ENCODE results near the gene FES. TPM values are rescaled to one million over a fixed set of nuclear protein-coding genes. Genes with fewer than 3 reads are reported as not detected.
A peak's percentile ranks its signal among the peaks of the same experiment; 100 is the strongest.

FES gene
- total and polyA plus RNA-seq, 11 donors: 10.7 to 37.5 (median 15.9) TPM

DNA sequence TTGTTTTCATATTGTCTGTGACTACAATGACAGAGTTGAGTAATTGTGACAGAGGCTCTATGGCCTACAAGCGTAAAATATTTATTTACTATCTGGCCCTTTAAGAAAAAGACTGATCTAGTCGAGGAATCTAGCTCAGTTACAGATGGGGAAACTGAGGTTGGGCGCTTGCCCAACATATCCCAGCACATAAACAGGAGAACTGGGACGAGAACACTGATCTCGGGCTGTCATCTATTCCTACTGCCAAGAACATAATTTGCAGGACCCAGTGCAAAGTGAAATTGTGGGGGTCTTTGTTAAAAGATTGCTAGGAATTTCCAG lies 1.9 kb downstream of the FES start:
- H3K4me1 ChIP-seq: peaks cover 0 to 59% (median 37%) of the 10 kb centered on the region in 12 donors
- ATAC-seq (no peak), DNase-seq (no peak)
- H3K9me3 ChIP-seq: no peaks in the 10 kb centered on the region
- H3K36me3 ChIP-seq: peaks cover 0 to 64% (median 46%) of the 10 kb centered on the region in 9 donors
- H3K4me3 ChIP-seq: peak overlapping the region in 8 of 12 donors; percentile 9 to 86 (median 76)
- WGBS, 4 donors: 25 to 40% (median 32%) methylated on average over 5 of the region's 5 CpGs
- H3K27ac ChIP-seq: peak overlapping the region in 8 of 12 donors; percentile 53 to 99 (median 94)
- intact Hi-C loops (cut with DNase I): loop anchor here (1.0 to 10.0 kb wide), 9 partner anchors 46 to 561 kb away; partner anchors contain the start of genes BLM (in 5 of the 10), HDDC3 (in 3 of the 10) and CRTC3 (in 1 of the 10)
- TF ChIP-seq POLR2A (IDR thresholded peaks at IDR 0.05): no peak
- TF ChIP-seq, protein P1, sequence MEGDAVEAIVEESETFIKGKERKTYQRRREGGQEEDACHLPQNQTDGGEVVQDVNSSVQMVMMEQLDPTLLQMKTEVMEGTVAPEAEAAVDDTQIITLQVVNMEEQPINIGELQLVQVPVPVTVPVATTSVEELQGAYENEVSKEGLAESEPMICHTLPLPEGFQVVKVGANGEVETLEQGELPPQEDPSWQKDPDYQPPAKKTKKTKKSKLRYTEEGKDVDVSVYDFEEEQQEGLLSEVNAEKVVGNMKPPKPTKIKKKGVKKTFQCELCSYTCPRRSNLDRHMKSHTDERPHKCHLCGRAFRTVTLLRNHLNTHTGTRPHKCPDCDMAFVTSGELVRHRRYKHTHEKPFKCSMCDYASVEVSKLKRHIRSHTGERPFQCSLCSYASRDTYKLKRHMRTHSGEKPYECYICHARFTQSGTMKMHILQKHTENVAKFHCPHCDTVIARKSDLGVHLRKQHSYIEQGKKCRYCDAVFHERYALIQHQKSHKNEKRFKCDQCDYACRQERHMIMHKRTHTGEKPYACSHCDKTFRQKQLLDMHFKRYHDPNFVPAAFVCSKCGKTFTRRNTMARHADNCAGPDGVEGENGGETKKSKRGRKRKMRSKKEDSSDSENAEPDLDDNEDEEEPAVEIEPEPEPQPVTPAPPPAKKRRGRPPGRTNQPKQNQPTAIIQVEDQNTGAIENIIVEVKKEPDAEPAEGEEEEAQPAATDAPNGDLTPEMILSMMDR (IDR thresholded peaks at IDR 0.05): peak in 4 of 12 donors; percentile 7 to 30 (median 27)
- no peaks in the 10 kb centered on the region for H3K27me3 ChIP-seq

DNA sequence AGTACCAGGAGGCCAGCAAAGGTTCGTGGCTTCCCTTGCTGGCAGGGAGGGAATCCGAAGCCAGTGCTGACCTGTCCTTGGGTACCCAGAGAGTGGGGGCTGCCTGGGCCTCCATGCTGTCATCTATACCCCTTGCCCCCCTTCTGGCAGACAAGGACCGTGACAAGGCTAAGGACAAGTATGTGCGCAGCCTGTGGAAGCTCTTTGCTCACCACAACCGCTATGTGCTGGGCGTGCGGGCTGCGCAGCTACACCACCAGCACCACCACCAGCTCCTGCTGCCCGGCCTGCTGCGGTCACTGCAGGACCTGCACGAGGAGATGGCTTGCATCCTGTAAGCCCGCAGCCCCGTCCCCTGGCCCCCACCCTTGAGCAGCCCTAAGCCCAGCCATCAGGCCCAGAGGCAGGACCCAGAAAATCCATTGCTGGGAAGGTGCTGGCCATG lies 2.8 kb downstream of the FES start:
- no peaks in the 10 kb centered on the region for H3K9me3 ChIP-seq
- TF ChIP-seq POLR2A (IDR thresholded peaks at IDR 0.05): no peak
- DNase-seq (peak in 1 of 5 donors; percentile 60), ATAC-seq (no peak)
- H3K4me1 ChIP-seq: peaks cover 0 to 59% (median 37%) of the 10 kb centered on the region in 12 donors
- peak overlapping the region in 2 of 12 donors; percentile 94 for H3K27ac ChIP-seq
- H3K27me3 ChIP-seq: no peaks in the 10 kb centered on the region
- 79 to 93% (median 85%) methylated on average over 13 of the region's 13 CpGs for WGBS, 4 donors
- peaks cover 3 to 64% (median 46%) of the 10 kb centered on the region in 9 donors for H3K36me3 ChIP-seq
- no peak overlapping the region for H3K4me3 ChIP-seq
- intact Hi-C loops (cut with DNase I): loop anchor here in 9 of 10 donors (2.0 to 10.0 kb wide), 8 partner anchors 45 to 562 kb away; partner anchors contain the start of genes BLM (in 5 of the 9), HDDC3 (in 3 of the 9) and CRTC3 (in 1 of the 9)

DNA sequence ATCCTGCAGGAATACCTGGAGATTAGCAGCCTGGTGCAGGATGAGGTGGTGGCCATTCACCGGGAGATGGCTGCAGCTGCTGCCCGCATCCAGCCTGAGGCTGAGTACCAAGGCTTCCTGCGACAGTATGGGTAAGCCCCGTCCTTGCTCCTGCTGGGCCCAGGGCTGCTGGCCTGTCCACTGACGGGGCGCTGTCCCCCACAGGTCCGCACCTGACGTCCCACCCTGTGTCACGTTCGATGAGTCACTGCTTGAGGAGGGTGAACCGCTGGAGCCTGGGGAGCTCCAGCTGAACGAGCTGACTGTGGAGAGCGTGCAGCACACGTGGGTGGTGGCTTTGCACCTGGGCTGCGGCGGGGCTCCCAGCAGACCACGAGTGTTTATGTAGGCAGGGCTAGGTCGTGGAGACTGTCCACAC lies 5.0 kb downstream of the FES start:
- H3K36me3 ChIP-seq: peaks cover 6 to 80% (median 63%) of the 10 kb centered on the region in 9 donors
- no peaks in the 10 kb centered on the region for H3K27me3 ChIP-seq
- H3K4me1 ChIP-seq: peaks cover 0 to 40% (median 25%) of the 10 kb centered on the region in 12 donors
- H3K4me3 ChIP-seq: no peak overlapping the region
- no peaks in the 10 kb centered on the region for H3K9me3 ChIP-seq
- no peak for ATAC-seq
- TF ChIP-seq, protein P1 (IDR thresholded peaks at IDR 0.05): no peak
- TF ChIP-seq POLR2A (IDR thresholded peaks at IDR 0.05): no peak
- intact Hi-C loops (cut with DNase I): loop anchor here in 8 of 10 donors (5.0 to 10.0 kb wide), 7 partner anchors 43 to 565 kb away; partner anchors contain the start of genes BLM (in 5 of the 8), HDDC3 (in 3 of the 8) and CRTC3 (in 1 of the 8)
- H3K27ac ChIP-seq: no peak overlapping the region
- DNase-seq: no peak
- 90 to 94% (median 92%) methylated on average over 9 to 18 of the region's 18 CpGs for WGBS, 4 donors

DNA sequence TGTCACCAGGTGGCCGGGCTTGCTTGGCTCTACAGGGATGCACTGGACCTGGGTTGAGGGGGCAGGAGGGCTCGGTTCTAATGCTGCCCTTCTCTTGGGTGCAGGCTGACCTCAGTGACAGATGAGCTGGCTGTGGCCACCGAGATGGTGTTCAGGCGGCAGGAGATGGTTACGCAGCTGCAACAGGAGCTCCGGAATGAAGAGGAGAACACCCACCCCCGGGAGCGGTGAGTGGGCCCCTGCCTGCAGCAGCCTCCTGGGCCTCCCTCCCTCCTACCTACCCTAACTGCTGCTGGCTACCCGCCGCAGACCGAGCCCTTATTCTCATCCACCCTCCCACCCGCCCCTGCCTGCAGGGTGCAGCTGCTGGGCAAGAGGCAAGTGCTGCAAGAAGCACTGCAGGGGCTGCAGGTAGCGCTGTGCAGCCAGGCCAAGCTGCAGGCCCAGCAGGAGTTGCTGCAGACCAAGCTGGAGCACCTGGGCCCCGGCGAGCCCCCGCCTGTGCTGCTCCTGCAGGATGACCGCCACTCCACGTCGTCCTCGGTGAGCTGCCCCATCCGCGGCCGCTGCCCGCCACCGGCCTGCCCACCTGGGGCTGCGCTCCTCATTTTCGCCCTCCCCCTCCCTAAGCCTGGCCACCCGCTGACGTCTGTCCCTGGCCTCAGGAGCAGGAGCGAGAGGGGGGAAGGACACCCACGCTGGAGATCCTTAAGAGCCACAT lies 5.6 kb downstream of the FES start:
- Histone ChIP-seq H3K36me3 (peaks cover 6 to 86% (median 69%) of the 10 kb centered on the region in 9 donors), H3K4me3 (no peak overlapping the region), H3K9me3 (no peaks in the 10 kb centered on the region), H3K4me1 (peaks cover 0 to 35% (median 22%) of the 10 kb centered on the region in 12 donors), H3K27ac (no peak overlapping the region), H3K27me3 (no peaks in the 10 kb centered on the region)
- peak in 1 of 5 donors; percentile 54 for DNase-seq
- 90 to 95% (median 91%) methylated on average over 21 to 31 of the region's 31 CpGs for WGBS, 4 donors
- intact Hi-C loops (cut with DNase I): loop anchor here in 8 of 10 donors (5.0 to 10.0 kb wide), 7 partner anchors 42 to 565 kb away; partner anchors contain the start of genes BLM (in 5 of the 8), HDDC3 (in 3 of the 8) and CRTC3 (in 1 of the 8)
- no peak for ATAC-seq
- no peak for TF ChIP-seq POLR2A (IDR thresholded peaks at IDR 0.05)
- TF ChIP-seq, protein P1 (IDR thresholded peaks at IDR 0.05): no peak
